GM12872 (cell line): ENCODE results near the gene YWHAE.

Experiments
- CTCF ChIP-seq: IDR thresholded peaks from 3 replicates; pipeline ENCODE4 v1.5.1; 2011; ENCODE audit warnings: low read depth, mild to moderate bottlenecking, low read length, moderate library complexity; ENCODE audit not compliant: insufficient read depth

The YWHAE gene

GRCh38 chr17:1416414-1416813 is 16.4 kb upstream of the YWHAE start:
- TF ChIP-seq CTCF, result no peak

- TF ChIP-seq CTCF, result no peak
Observed at GRCh38 chr17:1414634-1415033, 14.6 kb upstream of the YWHAE start.

DNA sequence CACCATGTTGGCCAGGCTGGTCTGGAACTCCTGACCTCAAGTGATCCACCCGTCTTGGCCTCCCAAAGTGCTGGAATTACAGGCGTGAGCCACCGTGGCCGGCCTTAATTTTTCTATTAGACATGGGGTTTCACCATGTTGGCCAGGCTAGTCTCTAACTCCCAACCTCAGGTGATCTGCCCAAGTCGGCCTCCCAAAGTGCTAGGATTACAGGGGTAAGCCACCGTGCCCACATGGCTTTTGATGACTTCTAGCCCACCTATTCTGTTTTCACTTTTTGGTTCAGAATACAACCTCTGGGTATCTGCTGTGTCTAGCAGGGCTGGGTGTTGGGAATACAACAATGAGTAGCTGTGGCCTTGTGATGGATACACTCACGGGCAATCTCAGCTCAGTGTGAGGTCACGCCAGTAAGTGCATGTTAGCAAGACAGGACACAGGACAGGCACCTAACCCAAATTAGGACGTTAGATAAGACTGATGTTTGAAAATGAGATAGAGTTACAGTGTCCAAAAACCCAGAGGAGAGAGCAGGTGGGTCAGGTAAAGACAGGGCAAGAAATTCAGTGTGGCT is 14.1 kb upstream of the YWHAE start:
- no peak for TF ChIP-seq CTCF

DNA sequence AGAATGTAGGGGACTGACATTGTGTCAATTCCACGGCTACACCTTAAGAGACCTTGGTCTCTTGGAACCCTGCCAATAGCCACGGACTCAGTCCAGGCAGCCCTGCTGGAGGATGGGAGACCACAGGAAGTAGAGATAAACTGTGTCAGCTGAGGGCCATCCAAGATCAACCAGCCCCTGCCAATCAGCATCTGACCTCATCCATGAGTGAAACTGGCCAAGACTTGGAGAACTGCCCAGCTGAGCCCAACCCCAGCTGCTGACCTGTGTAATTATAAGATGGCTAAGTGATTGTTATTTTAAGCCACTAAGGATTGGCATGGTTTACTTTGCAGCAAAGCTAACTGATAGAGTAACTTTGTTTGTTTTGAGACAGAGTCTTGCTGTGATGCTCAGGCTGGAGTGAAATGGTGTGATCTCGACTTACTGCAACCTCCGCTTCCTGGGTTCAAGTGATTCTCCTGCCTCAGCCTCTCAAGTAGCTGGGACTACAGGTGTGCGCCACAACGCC is 13.3 kb upstream of the YWHAE start:
- TF ChIP-seq CTCF, result no peak

DNA sequence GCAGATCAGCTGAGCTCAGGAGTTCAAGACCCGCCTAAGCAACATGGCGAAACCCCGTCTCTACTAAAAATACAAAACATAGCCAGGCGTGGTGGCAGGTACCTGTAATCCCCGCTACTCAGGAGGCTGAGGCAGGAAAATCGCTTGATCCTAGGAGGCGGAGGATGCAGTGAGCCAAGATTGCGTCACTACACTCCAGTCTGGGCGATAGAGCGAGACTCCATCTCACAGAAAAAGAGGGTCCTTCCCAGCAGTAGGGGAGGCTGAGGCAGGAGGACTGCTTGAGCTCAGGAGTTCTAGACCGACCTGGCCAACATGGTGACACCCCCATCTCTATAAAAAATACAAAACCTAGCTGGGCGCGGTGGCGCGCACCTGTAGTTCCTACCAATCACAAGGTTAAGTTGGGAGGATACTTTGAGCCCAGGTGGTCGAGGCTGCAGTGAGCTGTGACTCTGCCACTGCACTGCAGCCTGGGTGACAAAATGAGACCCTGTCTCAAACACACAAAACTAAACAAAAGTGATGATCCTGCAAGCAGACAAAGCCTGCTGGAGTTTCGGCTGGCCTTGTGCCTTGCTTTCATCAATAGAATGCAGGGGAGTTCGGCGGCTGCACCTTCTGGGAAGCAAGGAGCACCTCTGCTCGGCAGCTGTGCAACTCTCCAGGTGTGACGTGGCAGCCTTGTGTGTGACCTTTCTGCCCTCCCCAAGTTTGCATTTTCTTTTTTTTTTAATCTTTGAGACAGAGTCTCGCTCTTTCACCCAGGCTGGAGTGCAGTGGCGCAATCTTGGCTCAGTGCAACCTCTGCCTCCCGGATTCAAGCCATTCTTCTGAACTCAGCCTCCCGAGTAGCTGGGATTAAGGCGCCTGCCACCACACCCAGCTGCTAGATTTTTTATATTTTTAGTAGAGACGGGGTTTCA is 12.4 kb upstream of the YWHAE start:
- no peak for TF ChIP-seq CTCF

- no peak for TF ChIP-seq CTCF
Observed at GRCh38 chr17:1402262-1402586, 2.2 kb upstream of the YWHAE start.

DNA sequence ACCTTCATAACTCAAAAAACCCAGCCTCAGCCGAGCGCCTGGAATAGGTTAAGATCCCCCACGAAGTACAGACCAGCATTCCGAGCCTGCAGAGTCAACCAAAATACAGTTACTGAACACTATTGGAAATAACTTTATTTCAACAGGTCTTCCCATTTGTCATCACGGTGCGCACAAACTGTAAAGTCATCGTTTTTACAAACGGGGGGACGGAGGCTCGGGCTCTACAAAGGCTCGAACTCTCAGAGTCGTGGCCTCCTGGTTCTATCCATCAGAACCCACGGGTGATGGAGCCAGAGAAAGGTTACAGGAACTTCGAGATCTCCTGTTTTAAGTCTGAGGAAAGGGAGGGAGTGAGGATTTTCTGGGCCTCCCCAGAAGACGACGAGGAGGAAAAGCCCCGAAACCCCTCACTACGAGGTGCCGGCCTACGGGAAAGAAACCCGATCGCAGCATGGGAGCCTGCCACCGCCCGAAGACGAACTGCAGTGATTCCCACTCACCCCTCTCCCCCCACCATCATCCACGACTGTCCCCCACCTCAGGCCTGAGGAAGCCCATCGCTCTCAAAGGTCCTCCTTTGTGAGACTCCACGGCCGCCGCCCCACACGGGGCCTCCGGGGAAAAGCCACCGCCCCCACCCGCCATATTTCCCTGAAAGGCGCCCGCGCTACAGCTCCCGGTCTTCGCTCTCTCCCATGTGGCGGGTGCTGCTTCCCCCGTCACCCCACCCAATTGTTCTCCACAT is 917 bp downstream of the YWHAE start:
- no peak for TF ChIP-seq CTCF
